GM19238 (cell line): ENCODE data around the gene PEAK1.

ENCODE experiments used
- DNase-seq: peaks from one replicate; pipeline ENCODE4 v3.0.0; 2011; ENCODE audit warnings: low spot score; ENCODE audit not compliant: insufficient read length

The PEAK1 gene

GRCh38 chr15:77419836-77420609, at the start of gene PEAK1:
PEAK1 (minus strand) TSS chr15:77420104; CDS start chr15:77181926, 238,178 bp downstream.
- DNase-seq = peak; percentile 87

- no peak for DNase-seq
These were observed 49.0 kb upstream of the PEAK1 start for GRCh38 chr15:77468896-77469295.

GRCh38 chr15:77466521-77466920, 46.6 kb upstream of the PEAK1 start:
- no peak for DNase-seq

- no peak for DNase-seq
These were observed 44.4 kb upstream of the PEAK1 start for GRCh38 chr15:77464129-77464865.

- DNase-seq = no peak
These were observed 41.6 kb upstream of the PEAK1 start for GRCh38 chr15:77461486-77461885.

GRCh38 chr15:77459031-77459430, 39.1 kb upstream of the PEAK1 start:
- DNase-seq = no peak

GRCh38 chr15:77457905-77458265, 38.0 kb upstream of the PEAK1 start:
- no peak for DNase-seq

GRCh38 chr15:77457191-77457904, 37.4 kb upstream of the PEAK1 start:
- no peak for DNase-seq

- DNase-seq = no peak
These were observed 36.8 kb upstream of the PEAK1 start for GRCh38 chr15:77456746-77457145.

- DNase-seq = no peak
These were observed 35.9 kb upstream of the PEAK1 start for GRCh38 chr15:77455696-77456321.

- DNase-seq = no peak
These were observed 35.0 kb upstream of the PEAK1 start for GRCh38 chr15:77454951-77455350.

GRCh38 chr15:77454265-77454664, 34.4 kb upstream of the PEAK1 start:
- DNase-seq = no peak

- DNase-seq = no peak
These were observed 27.0 kb upstream of the PEAK1 start for GRCh38 chr15:77446840-77447390.

- DNase-seq = no peak
These were observed 20.6 kb upstream of the PEAK1 start for GRCh38 chr15:77440378-77440999.

- DNase-seq = no peak
These were observed 17.4 kb upstream of the PEAK1 start for GRCh38 chr15:77437264-77437663.

- DNase-seq = no peak
These were observed 16.9 kb upstream of the PEAK1 start for GRCh38 chr15:77436822-77437221.

- no peak for DNase-seq
These were observed 10.7 kb upstream of the PEAK1 start for GRCh38 chr15:77430652-77431051.

- DNase-seq = no peak
These were observed 10.3 kb upstream of the PEAK1 start for GRCh38 chr15:77430213-77430612.

- DNase-seq = no peak
These were observed 7.0 kb upstream of the PEAK1 start for GRCh38 chr15:77426871-77427270.

- DNase-seq = no peak
These were observed 6.5 kb upstream of the PEAK1 start for GRCh38 chr15:77426377-77426776.

GRCh38 chr15:77425104-77425503, 5.2 kb upstream of the PEAK1 start:
- DNase-seq = no peak
